ENCODE data around the gene SFTPA1.
"Not testable (repeated sequence)": the region's sequence is repeated elsewhere in the genome, so short reads cannot be mapped to it uniquely, and the experiment has no call there.

Gene SFTPA1

GRCh38 chr10:79610601-79611191 is at the start of gene SFTPA1:
TSS of gene SFTPA1 (plus strand) at chr10:79610939. CDS start at chr10:79611826, 887 bp downstream.
- DNase-seq (ENCODE audit: low read depth), result no peak
- H3K4me3 ChIP-seq (ENCODE audit: low read depth, low read length), result no peak within 1 kb of the TSS
- TF ChIP-seq CTCF (IDR thresholded peaks at IDR 0.05; ENCODE audit: insufficient read depth, low read depth, low read length, missing control alignments), result no peak

DNA sequence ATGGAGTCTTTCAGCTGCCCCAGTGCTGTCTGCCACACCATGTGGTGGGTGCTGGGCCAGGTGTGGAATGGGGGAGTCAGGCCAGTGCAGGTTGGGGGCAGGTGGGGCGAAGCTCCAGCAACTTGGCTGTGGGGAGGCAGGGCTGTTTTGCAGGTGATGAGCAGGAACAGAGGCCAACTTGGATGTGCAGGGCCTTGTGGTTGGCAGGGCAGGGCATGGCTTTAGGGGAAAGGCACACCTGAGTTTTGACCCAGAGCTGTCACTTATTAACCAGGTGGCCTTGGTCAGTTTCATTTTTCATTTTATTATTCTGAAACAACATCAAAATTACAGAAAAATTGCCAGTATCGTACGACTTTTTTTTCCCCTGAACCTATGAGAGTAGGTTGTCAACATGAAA is 49.5 kb upstream of the SFTPA1 start:
- H3K4me3 ChIP-seq (ENCODE audit: low read depth, low read length), result no peak overlapping the region
- no peak for TF ChIP-seq CTCF (IDR thresholded peaks at IDR 0.05; ENCODE audit: insufficient read depth, low read depth, low read length, missing control alignments)
- no peak for DNase-seq (ENCODE audit: low read depth)

DNA sequence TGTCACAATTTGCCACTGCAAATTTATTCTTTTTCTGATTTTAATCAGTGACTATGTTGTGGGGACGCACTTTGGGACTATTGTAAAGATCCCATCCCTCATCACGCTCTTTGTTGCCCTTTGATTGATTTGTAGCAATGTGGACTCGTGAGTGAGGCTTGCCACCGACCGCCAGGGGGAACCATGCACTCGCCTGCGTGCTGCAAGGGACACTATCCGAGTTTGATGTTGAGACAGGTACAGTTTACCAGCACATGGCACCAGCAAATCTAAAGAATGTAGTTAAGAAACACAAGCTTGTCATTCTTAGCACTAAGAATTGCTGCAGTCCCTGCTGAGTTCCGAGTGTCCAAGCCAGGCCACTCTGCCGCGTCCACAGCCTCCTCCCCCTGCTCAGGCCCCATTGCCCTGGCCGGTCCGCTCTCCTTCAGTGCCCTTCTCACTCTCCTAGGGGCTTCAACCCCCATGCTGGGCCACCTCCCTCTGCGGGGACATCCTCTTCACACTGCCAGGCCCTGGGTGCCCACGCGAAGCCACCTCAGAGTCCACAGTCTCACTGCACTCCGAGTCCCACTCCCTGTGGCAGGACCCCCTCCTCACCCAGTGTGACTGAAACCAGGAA is 48.5 kb upstream of the SFTPA1 start:
- peak; percentile 87 for TF ChIP-seq CTCF (IDR thresholded peaks at IDR 0.05; ENCODE audit: insufficient read depth, low read depth, low read length, missing control alignments)
- H3K4me3 ChIP-seq (ENCODE audit: low read depth, low read length), result no peak overlapping the region
- peak; percentile 66 for DNase-seq (ENCODE audit: low read depth)

- no peak for TF ChIP-seq CTCF (IDR thresholded peaks at IDR 0.05; ENCODE audit: insufficient read depth, low read depth, low read length, missing control alignments)
- no peak overlapping the region for H3K4me3 ChIP-seq (ENCODE audit: low read depth, low read length)
- DNase-seq (ENCODE audit: low read depth), result no peak
These were observed 47.3 kb upstream of the SFTPA1 start for GRCh38 chr10:79563426-79563825.

- DNase-seq (ENCODE audit: low read depth); H3K4me3 ChIP-seq (ENCODE audit: low read depth, low read length): not testable (repeated sequence)
These were observed 40.1 kb upstream of the SFTPA1 start for GRCh38 chr10:79570624-79571023.

- no peak overlapping the region for H3K4me3 ChIP-seq (ENCODE audit: low read depth, low read length)
- no peak for DNase-seq (ENCODE audit: low read depth)
- TF ChIP-seq CTCF (IDR thresholded peaks at IDR 0.05; ENCODE audit: insufficient read depth, low read depth, low read length, missing control alignments), result no peak
These were observed 31.4 kb upstream of the SFTPA1 start for GRCh38 chr10:79579361-79579760.

- TF ChIP-seq CTCF (IDR thresholded peaks at IDR 0.05; ENCODE audit: insufficient read depth, low read depth, low read length, missing control alignments), result no peak
- DNase-seq (ENCODE audit: low read depth), result no peak
- no peak overlapping the region for H3K4me3 ChIP-seq (ENCODE audit: low read depth, low read length)
These were observed 29.7 kb upstream of the SFTPA1 start for GRCh38 chr10:79581044-79581443.
